NCI-H1105 (cell line): ENCODE data around the gene TBK1.
"Not testable (repeated sequence)": the region's sequence is repeated elsewhere in the genome, so short reads cannot be mapped to it uniquely, and the experiment has no call there.

ENCODE experiments used
- DNase-seq: peaks from one replicate; lab custom pipeline; 2025; lab: John Stamatoyannopoulos, UW

The TBK1 gene

GRCh38 chr12:64497484-64497883 is 45.6 kb downstream of the TBK1 start:
- DNase-seq: no peak

GRCh38 chr12:64497903-64498302 is 46.0 kb downstream of the TBK1 start:
- DNase-seq: no peak

- DNase-seq: no peak
Measured at GRCh38 chr12:64500394-64500793, 48.5 kb downstream of the TBK1 start.

GRCh38 chr12:64501486-64501885 is 49.6 kb downstream of the TBK1 start:
- no peak for DNase-seq

GRCh38 chr12:64506955-64507354 is 55.0 kb downstream of the TBK1 start:
- no peak for DNase-seq

- DNase-seq: no peak
Measured at GRCh38 chr12:64510667-64511066, 58.7 kb downstream of the TBK1 start.

GRCh38 chr12:64518396-64518795 is 66.5 kb downstream of the TBK1 start:
- no peak for DNase-seq

GRCh38 chr12:64521833-64522232 is 69.9 kb downstream of the TBK1 start:
- DNase-seq: no peak

- DNase-seq: peak; percentile 6
Measured at GRCh38 chr12:64522316-64522715, 70.4 kb downstream of the TBK1 start.

GRCh38 chr12:64522807-64523206 is 70.9 kb downstream of the TBK1 start:
- no peak for DNase-seq

GRCh38 chr12:64523565-64524444 is 71.9 kb downstream of the TBK1 start:
- not testable (repeated sequence) for DNase-seq

GRCh38 chr12:64525461-64526160 is 73.7 kb downstream of the TBK1 start:
- DNase-seq: no peak

- DNase-seq: no peak
Measured at GRCh38 chr12:64526859-64527258, 74.9 kb downstream of the TBK1 start.

GRCh38 chr12:64528616-64529015 is 76.7 kb downstream of the TBK1 start:
- no peak for DNase-seq

GRCh38 chr12:64530566-64530965 is 78.6 kb downstream of the TBK1 start:
- no peak for DNase-seq

- no peak for DNase-seq
Measured at GRCh38 chr12:64531665-64532334, 79.9 kb downstream of the TBK1 start.

GRCh38 chr12:64532734-64533351 is 80.9 kb downstream of the TBK1 start:
- no peak for DNase-seq

- no peak for DNase-seq
Measured at GRCh38 chr12:64534672-64535199, 82.8 kb downstream of the TBK1 start.

- DNase-seq: no peak
Measured at GRCh38 chr12:64538121-64538520, 86.2 kb downstream of the TBK1 start.

GRCh38 chr12:64542409-64543047 is 90.6 kb downstream of the TBK1 start:
- not testable (repeated sequence) for DNase-seq

- peak; percentile 85 for DNase-seq
Measured at GRCh38 chr12:64544371-64545080, 92.6 kb downstream of the TBK1 start.
